Astrocyte of the spinal cord (primary cell): Measurements from ENCODE around the gene NACA2.

Experiments used
- DNase-seq: peaks from one replicate; pipeline ENCODE4 v3.0.0; 2011; ENCODE audit warnings: low read depth, low spot score
- H3K4me3 ChIP-seq: 2 replicates; pipeline ENCODE4 v1.5.1; 2011; ENCODE audit warnings: low read depth, mild to moderate bottlenecking, low read length, moderate library complexity
- in situ Hi-C: cut with HindIII; loops from 2 replicates; pipeline ENCODE4 v1.10.0; 2017; ENCODE audit warnings: low sequenced_read_pairs
- TF ChIP-seq, protein P1 (sequence below): IDR thresholded peaks from 2 replicates; pipeline ENCODE4 v1.5.1; 2012; ENCODE audit warnings: low read depth, mild to moderate bottlenecking, low read length, inconsistent platforms

Gene NACA2

DNA sequence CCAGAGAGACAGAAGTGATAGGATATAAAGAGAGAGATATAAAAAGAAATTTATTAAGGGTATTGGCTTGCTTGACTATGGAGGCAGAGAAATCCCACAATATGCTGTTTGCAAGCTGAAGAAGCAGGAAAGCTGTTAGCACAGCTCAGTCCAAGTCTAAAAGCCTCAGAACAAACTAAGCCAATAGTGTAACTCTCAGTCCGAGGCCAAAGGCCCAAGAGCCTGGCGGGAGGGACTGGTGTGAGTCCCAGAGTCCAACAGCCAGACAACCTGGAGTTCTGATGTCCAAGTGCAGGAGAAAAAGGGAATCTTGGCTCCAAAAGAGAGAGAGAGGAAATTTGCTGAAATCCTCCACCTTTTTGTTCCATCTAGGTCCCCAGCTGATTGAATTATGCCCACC lies 30.3 kb upstream of the NACA2 start:
- DNase-seq = no peak
- H3K4me3 ChIP-seq = no peak overlapping the region
- TF ChIP-seq, protein P1, sequence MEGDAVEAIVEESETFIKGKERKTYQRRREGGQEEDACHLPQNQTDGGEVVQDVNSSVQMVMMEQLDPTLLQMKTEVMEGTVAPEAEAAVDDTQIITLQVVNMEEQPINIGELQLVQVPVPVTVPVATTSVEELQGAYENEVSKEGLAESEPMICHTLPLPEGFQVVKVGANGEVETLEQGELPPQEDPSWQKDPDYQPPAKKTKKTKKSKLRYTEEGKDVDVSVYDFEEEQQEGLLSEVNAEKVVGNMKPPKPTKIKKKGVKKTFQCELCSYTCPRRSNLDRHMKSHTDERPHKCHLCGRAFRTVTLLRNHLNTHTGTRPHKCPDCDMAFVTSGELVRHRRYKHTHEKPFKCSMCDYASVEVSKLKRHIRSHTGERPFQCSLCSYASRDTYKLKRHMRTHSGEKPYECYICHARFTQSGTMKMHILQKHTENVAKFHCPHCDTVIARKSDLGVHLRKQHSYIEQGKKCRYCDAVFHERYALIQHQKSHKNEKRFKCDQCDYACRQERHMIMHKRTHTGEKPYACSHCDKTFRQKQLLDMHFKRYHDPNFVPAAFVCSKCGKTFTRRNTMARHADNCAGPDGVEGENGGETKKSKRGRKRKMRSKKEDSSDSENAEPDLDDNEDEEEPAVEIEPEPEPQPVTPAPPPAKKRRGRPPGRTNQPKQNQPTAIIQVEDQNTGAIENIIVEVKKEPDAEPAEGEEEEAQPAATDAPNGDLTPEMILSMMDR = no peak
- in situ Hi-C loops = no loop called here

- H3K4me3 ChIP-seq = no peak overlapping the region
- TF ChIP-seq, protein P1 = no peak
- no peak for DNase-seq
- in situ Hi-C loops = no loop called here
Measured at GRCh38 chr17:61619953-61620352, 28.9 kb upstream of the NACA2 start.

GRCh38 chr17:61619493-61619892 lies 28.5 kb upstream of the NACA2 start:
- in situ Hi-C loops = no loop called here
- H3K4me3 ChIP-seq = no peak overlapping the region
- no peak for DNase-seq
- TF ChIP-seq, protein P1 = no peak

DNA sequence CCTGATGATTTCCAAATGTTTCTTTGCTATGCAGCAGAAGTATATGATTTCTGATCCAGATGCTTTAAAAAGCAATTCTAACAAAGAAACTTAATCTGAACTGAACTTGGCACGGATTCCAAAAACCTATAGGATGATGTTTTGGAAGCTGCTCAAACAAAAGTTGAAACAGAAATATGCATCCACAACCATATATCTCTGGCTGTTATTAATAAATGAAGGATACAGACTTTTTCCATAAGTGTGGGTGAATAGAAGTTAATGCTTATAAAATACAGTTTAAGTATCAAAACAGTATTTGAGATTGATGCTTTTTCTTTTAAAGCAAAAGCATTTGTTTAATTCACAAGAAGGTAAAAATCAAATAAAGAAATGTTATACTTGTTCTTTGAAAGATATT lies 27.9 kb upstream of the NACA2 start:
- no peak overlapping the region for H3K4me3 ChIP-seq
- no peak for DNase-seq
- TF ChIP-seq, protein P1 = no peak
- in situ Hi-C loops = no loop called here

- in situ Hi-C loops = no loop called here
- no peak overlapping the region for H3K4me3 ChIP-seq
- TF ChIP-seq, protein P1 = no peak
- DNase-seq = no peak
Measured at GRCh38 chr17:61617330-61617729, 26.3 kb upstream of the NACA2 start.

DNA sequence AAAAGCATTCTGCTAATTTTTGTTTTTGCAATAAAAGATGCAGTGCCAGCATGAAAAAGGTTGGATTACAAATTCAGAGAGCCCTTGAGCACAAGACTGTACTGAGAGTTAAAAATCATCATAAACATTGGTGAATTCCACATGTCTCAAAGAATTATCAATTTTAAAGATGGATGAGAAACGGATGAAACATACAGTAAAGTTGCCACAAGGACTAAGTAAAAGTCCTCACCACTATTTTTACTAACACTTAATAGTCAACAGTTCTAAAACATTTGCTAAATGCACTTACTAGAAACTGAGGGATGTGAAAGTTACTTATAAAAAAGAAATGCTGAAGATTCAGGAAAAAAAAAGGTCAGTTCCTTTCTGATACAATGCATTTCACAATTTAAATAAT lies 25.8 kb upstream of the NACA2 start:
- no peak overlapping the region for H3K4me3 ChIP-seq
- DNase-seq = no peak
- TF ChIP-seq, protein P1 = no peak
- in situ Hi-C loops = no loop called here

DNA sequence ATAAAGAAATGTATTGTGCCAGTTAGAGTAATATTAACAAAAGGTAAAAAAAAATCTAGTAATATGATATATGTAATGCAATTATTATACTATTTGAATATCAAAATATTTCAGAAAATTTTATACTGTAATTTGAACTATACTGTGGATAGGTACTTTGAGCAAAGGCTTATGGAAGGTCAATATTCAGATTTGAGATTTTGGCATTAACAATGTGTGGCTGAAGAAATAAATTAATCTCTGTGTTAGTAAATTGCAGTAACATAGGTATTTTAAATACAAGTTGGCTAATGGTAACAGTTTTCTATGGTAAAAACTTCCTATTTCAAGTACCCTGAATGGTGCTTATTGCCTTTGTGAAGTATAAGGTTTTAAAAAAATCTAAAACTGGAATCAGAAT lies 23.2 kb upstream of the NACA2 start:
- TF ChIP-seq, protein P1 = no peak
- no peak overlapping the region for H3K4me3 ChIP-seq
- in situ Hi-C loops = no loop called here
- no peak for DNase-seq
